ENCODE data around the gene SMYD3.

SMYD3 gene

DNA sequence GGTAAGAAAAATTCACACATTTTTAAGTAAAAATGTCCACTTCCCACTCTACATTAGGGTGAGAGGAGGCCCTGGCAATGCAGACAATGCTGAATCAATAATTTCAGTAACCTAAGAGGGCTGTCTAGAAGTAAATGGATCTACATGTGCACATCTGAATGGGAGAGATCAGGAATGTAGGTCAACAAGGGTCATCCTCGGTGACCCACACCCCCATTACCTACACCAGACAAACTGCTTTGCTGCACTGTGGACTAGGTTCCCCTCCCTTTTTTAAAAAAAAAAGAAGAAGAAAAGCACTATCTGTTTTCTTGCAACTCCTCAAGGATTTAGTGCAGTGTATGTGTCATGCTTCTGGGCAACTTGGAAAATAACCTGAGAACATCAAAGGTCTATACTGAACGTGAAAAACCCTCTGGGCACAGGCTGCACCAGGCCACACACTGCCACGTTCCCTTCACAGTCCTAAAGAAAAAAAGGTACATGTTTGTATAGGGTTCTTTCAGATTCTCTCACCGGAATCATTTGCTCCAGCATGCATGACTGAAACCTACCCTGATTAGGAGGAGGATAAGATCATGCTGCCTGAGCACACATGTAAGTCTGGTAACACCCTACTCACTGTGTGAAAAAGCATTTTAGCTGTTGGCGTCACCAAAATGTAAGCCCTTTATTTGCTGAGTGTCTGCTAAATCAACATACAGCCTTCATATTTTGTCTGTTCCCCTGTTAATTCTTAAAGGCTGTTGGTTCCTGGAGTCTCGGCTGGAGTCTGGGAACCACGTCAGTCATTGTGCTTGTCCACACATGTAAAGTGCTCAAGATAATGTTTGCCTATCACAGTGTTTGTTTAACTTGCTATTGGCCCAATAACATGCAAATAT lies 341.0 kb downstream of the SMYD3 start:
- no peak for DNase-seq

GRCh38 chr1:246164764-246165163 lies 342.3 kb downstream of the SMYD3 start:
- no peak for DNase-seq

- no peak for DNase-seq
These were observed 344.5 kb downstream of the SMYD3 start for GRCh38 chr1:246162560-246162959.

GRCh38 chr1:246161626-246162025 lies 345.5 kb downstream of the SMYD3 start:
- no peak for DNase-seq

DNA sequence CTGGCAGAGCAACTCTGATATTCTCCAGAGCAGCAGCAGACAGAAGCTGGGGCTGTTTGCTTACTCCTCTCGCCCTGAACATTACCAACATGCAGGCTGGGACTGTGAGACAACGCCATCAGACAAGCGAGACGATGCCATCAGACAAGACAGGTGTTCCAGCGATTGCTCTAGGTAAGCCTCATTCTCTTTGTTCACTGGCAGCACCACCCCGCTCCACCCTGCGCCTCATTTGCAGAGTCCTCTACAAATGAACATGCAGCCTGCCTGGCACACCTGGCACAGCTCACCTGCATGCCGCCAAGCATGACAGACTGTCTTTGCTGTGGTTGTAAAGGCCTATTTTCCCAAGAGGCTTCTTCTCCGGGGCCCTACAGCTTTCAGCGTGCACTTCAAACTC lies 346.2 kb downstream of the SMYD3 start:
- no peak for DNase-seq

- no peak for DNase-seq
These were observed 346.7 kb downstream of the SMYD3 start for GRCh38 chr1:246160374-246160773.

GRCh38 chr1:246159279-246160227 lies 347.5 kb downstream of the SMYD3 start:
- no peak for DNase-seq

GRCh38 chr1:246158131-246158530 lies 348.9 kb downstream of the SMYD3 start:
- DNase-seq = no peak

DNA sequence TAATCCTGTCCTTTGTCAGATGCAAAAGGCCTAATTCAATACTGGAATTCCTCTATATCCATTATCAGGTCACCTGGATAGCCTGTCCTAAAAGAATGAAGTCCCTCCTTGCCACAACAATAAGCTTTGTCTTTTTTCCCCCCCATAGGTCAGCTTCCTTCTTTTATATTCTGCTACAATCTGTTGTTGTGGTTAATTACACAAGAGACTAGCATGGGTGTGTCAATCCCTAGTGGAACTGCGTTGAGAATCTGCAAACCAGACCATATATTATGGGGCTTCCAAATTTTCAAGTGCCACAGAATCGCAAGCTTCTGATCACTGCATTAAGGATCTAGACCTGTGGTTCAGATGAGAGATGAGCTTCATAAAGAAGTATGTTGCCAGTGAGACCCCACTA lies 349.6 kb downstream of the SMYD3 start:
- DNase-seq = no peak

- DNase-seq = no peak
These were observed 350.2 kb downstream of the SMYD3 start for GRCh38 chr1:246156847-246157246.

DNA sequence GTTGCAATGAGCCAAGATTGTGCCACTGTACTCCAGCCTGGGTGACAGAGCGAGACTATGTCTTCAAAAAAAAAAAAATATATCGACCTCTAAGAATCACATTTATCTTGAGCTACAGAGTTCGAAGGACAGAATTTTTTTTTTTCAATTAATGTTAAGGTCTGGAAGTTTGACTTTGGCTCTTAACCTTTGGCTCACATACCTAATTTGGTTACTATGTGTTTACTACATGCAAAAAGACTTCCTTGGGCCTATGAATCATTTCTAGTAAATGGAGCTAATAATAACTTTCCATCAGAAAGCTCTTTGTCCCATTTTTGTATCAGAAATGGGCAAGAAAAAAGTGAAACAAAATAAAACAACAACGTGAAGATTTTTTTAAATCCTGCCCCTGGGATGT lies 351.2 kb downstream of the SMYD3 start:
- no peak for DNase-seq

DNA sequence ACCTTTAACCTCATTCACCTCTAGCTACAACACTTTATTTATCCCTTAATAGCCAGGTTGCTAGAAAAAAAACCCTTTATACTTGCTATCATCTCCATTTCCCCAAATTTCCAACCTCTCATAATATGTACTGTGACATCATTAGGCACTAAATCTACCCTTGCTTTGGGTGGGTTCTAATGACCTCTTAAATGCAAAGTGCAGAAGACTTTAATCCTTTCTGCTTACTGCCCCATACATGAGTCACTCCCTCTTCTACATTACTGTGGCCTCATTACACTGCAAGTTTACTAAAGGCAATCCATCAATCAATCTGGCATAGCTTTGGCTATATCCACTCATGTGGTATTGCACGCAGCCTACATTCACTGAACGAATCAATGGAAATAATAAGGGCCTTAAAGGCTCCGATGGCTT lies 353.3 kb downstream of the SMYD3 start:
- no peak for DNase-seq

- no peak for DNase-seq
These were observed 354.1 kb downstream of the SMYD3 start for GRCh38 chr1:246152986-246153431.

- DNase-seq = no peak
These were observed 355.2 kb downstream of the SMYD3 start for GRCh38 chr1:246151796-246152434.

- DNase-seq = no peak
These were observed 357.5 kb downstream of the SMYD3 start for GRCh38 chr1:246149543-246149942.

DNA sequence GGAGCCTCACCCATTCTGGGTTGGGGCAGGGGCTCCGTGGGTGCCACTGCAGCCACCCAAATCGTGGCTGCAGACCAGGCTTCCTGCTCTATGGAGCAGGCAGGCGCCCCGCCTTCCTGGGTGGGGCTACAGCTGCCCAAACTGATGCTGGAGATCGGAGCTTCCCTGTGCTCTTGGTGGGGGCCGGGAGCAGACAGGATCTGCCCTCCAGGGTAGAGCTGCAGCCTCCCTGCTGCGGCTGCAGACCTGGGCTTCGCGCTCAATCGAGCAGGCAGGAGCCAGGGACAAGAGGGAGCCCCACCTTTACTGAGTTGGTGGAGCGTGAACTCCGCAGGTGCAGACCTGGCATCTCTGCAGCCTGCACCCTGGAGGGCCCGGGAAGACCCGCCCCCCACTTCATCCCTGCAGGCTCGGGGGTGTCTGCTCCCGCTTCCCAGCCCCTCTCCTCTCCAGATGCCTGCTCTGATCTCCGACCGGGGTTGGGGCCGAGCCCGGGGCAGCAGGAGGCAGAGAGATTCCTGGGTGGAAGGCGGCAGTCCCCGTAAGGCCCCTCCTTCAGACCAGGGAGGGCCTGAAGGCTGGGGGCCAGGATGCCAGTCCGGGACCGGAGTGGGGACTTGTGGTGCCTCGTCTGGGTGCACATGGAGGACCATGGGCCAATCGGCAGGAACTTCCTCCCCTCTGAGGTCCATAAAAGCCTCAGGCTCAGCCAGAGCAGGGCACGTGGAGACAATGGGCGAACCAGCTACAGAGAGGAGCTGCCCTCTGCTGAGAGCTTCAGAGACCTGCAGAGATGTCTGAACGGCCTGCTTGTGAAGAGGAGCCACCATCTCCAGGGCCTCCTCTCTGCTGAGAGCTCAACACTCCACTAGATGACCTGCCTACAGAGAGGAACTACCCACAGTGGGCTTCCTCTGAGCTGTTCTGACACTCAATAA lies 359.3 kb downstream of the SMYD3 start:
- no peak for DNase-seq

DNA sequence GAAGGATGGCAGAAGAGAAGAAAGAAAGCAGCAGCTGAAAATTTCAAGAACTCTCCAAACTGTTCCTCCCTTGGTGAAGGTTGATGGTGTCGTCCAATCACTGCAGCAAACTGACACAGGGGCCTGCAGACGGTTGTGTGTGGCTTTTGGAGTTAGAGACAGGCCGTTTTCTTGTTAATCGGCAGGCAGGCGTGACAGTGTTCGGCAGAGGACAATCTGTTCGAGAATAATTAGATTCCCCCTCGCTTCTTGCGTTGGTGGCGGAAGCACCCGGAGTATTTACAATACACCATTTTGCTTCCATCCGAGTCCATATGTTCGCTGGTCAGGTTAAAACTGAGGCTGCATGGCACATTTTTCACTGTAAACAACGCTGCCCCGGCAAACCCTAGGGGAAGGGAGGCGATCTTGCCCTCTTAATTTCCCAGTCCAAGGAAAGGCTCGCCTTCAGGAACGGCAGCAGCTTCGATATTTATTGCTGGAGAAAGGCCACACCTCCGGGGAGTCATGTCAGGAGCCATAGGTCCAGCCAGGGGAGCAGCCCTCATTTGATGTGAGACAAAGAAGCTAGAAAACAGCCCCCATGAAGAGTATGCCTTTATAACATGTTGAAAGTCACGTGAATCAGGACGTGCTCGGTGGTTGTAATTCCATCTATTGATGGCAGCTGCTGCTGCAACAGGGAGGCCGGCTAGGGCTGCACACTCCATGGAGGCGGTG lies 360.1 kb downstream of the SMYD3 start:
- DNase-seq = no peak

DNA sequence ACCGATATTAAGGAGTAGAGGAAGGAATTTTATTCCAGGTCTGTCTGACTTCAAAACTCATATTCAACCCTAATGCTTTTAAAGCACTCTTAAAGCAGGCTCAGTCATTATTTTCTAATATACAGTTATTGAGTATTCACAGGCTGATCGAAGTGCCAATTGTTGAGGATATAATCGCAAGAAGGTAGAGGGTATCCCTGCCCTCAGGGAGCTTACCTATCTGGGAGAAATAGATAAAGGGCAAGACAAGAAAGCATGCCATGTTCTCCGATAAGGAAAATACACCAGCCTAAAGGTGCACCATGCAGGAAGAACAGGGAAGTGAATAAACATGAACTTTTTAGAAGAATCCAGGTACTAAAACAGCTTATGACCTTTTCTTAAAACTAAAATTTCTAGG lies 361.2 kb downstream of the SMYD3 start:
- no peak for DNase-seq

- no peak for DNase-seq
These were observed 362.1 kb downstream of the SMYD3 start for GRCh38 chr1:246144931-246145330.

DNA sequence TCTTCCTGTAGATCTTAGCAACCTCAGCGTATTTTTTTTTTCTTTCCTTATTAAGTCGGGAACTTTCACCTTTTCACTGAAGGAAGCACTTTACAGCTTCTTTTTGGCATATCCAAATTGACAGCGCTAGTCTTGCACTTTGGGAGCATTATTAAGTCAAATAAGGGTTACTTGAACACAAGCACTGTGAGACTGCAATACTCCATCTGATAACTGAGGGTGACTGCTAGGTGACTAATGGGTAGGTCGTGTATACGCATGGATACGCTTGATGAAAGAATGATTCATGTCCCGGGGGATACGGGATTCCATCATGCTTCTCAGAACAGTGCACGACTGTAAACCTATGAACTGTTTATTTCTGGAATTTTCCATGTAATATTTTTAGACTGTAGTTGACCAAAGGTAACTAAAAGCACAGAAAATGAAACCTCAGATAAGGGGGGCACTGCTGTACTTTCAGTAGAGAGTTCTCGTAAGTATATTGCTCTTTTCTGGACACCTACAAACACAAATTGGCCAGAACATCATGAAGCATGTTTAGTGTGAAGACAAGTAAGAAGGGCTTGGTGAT lies 364.7 kb downstream of the SMYD3 start:
- no peak for DNase-seq

DNA sequence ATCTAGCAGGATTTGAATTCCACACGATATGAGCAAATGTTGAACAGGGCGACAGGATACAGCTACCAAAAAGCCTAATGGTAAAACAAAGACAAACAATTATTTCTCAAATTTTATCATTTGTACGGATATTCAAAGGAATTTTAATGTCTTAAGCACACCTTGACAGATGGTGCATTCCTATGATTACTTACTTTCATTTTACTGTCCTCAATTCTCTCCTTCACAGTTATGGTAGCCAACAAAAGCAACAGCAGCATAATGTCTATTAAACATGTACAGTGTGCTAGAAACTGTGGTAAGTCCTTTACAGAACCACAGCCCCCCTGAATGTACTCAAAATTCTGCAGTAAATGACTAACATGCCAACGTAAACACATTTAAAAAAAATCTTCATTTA lies 365.8 kb downstream of the SMYD3 start:
- DNase-seq = no peak

Measured in activated CD8-positive, alpha-beta memory T cell treated with anti-CD3 and anti-CD28 coated beads for 24 hours (primary cell).